HG03139 (cell line): ENCODE results near the gene PTP4A1.
"Not testable (repeated sequence)": the region's sequence is repeated elsewhere in the genome, so short reads cannot be mapped to it uniquely, and the experiment has no call there.

ENCODE experiments used
- ATAC-seq: cut with Tn5 transposase; IDR thresholded peaks from one replicate; pipeline ENCODE4 v1.9.1; 2021; ENCODE audit not compliant: unreplicated experiment

The PTP4A1 gene

DNA sequence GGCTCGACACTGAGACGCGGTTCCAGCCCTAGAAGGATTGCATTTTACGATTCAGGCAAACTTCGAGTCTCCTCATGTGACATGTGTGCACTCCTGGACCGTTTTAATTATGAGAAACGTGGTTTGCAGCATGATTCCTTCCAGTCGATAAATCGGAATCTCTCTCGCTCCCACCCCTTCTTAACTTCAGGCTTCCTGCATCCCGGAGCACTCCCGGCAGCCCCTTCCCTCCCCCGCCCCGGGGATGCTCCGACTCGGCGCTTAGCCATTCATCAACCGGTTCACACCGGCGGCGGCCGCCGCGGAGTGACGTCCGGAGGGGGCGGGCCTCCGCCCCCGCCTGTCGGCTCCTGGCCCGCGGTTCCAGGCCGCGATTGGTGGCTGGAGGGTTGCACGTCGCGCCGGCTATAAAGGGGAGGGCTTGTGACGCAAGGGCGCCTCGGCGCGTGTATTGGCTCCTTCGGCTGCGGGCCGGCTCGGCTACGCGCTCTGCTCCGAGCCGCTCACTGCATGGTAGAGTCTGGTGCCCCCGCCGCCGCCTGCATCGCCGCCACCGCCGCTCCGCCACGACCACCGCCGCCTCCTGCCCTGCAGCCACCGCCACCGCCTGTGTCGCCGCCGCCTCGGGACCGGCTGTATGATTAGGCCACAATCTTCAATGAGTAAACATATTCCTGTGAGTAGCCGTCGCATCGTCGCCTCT is at the start of gene PTP4A1, which contains the start of gene LOC128125822:
PTP4A1 (plus strand) TSS at position 437 of the 703 bp plus-strand sequence. CDS start 4,401 bp downstream, outside the sequence.
LOC128125822 (plus strand) TSS at position 437 of the 703 bp plus-strand sequence.
- ATAC-seq, result peak; percentile 86

DNA sequence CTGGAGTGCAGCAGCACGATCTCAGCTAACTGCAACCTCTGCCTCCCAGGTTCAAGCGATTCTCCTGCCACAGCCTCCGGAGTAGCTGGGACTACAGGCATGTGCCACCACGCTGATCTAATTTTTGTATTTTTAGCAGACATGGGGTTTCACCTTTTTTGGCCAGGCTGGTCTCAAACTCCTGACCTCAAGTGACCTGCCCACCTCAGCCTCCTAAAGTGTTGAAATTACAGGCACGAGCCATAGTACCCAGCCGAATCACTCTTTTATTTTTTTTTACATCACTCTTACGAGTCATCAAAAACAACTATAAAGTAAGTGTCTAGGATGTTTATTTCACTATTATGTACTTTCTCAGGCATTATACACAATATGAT is 49.4 kb upstream of the PTP4A1 start:
- ATAC-seq, result not testable (repeated sequence)

DNA sequence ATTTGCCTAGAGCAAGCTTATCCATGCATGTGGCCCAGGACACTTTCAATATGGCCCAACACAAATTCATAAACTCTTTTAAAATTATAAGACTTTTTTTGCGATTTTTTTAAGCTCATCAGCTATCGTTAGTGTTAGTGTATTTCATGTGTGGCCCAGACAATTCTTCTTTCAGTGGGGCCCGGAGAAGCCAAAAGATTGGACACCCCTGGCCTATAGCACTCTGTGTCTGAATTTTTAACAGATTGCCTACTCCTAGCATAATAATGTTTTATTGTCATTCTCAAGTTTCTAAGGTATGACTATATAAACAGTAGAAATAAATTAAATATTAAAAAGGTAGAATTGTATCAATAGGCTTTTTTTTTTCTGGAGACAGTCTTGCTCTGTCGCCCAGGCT is 48.6 kb upstream of the PTP4A1 start:
- ATAC-seq, result no peak

DNA sequence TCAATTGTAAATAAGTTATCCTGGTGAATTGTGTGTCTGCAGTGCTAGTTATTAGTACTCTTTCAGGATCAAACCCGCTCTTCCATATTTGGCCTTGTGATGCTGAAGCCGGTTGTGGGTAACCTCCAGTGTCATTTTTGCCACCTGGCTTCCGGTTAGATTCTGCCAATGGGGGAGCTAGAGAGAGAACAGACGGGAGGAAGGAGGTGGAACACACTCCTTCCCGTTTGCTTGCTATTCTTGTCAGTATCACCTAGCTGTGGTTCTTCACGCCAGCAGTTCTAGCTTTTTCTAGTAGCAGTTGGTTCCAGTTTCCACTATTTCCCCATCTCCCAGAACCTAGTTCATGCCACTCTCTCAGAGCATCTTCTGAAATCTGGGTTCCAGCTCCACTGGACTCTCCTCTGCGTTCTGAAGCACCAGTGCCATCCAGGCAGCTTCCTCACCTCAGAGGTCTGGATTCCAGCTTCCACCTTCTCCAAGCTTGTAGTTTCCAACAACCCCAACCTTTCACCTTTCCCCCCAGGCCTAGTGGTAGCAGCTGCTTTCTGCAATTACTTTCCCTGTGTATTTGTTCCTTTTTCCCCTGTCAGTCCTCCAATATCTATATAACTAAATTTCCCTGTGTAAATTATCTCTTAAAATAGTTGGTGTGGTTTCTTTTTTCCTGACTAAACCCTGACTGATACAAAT is 46.9 kb upstream of the PTP4A1 start:
- no peak for ATAC-seq

DNA sequence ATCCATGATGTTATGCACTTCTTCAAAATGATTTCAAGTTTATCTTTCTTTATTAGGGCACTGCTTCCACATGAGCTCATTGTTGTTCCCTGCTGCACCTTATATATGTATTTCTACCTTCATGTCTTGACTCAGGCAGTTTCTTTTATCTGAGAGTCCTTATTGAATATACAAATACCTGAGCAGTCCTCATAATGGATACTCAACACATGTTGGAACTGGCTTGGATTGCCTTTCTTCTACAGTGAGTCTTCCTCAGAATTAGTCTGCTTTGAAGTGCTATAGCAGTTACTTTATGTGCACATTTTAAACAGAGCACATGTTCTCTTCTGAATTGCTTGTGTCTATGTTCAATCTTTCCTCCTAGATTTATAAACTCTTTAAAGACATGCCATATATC is 45.3 kb upstream of the PTP4A1 start:
- no peak for ATAC-seq

DNA sequence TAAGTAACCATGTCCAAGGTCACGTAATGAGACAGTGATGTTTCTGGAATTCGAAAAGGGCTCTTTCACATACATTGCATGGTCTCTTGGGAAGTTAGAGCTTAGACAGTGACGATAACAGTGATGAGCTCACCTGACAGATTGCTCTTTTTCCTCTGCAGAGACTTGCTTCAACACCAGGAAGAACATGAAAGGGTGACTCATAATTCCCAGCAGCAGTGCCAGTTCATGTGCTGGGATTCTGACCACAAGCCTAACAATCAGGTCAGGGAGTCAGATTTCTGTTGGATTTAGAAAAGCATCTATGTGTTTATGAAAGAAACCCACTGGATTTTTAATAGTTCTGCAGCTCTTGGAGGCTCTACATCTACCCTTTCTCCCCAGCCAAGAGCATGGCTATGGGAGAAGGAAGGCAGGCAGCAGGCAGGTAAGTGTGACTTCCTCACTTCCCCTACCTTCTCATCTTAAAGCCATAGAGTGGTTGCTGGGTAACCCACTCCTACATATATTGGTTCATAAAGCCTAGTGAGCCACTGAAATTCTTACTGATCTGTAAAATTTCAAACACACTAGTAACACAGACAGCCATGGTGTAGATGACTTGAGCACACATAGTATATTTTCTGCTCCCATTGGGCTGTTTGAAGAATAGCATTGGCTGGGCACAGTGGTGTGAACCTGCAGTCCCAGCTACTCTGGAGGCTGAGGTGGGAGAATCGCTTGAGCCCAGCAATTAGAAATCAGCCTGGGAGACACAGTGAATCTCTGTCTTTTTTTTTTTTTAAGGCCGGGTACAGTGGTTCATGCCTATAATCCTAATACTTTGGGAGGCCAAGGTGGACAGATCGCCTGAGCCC is 44.4 kb upstream of the PTP4A1 start:
- ATAC-seq, result no peak

DNA sequence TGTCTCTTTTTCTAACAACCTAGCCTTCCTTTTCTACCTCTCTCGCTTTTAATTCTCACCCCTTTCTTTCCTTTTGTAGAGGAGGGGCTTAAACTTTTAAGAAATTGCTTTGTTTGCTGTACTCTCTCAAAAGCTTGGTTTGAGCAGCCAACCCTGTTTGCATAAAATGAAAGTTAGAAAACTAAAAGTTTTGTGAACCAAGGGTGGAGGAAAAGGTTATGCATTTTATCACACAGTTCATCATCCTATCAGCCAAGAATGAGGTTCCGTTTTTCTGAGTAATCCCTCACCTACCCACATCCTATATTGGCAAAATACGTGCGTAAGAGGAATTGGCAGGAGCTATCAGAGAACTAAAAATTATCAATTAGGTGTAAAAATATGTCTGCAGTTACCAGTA is 42.8 kb upstream of the PTP4A1 start:
- no peak for ATAC-seq

DNA sequence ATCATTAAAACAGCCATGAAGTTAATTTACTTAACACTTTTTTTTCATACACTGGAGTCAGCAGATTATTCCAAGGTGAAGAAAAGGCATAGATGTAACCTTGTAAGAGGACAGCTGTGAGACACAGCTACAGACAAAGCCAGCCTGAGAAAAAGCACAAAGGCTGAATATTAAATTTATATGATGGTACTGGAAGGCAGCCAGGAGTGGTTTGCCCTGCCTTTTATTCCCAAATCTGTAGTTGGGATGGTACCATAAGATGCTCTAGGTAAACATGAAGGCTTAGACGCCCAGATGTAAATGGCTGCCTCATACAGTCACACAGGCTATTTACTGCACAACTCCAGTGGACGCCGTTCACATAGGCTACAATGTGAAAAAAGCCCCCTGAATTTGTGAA is 42.1 kb upstream of the PTP4A1 start:
- no peak for ATAC-seq

DNA sequence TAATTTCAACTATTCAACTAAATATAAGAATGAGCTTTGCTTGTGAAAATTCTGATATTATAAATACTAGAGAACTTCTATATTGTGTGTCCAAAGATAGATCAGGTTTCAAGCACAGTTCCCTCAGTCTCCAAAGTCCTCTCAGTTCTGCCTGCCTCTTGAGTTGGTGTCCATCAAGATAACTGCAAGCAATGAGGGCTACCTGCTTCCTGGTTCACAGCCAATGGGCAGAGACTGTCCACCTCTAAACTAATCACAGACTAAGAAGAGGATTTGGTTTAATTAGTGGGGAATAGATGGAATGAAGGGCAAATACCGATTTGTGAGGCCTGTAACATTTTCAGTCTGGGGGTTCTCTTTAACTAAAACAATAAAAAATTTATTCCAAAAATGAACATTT is 41.3 kb upstream of the PTP4A1 start:
- ATAC-seq, result no peak

DNA sequence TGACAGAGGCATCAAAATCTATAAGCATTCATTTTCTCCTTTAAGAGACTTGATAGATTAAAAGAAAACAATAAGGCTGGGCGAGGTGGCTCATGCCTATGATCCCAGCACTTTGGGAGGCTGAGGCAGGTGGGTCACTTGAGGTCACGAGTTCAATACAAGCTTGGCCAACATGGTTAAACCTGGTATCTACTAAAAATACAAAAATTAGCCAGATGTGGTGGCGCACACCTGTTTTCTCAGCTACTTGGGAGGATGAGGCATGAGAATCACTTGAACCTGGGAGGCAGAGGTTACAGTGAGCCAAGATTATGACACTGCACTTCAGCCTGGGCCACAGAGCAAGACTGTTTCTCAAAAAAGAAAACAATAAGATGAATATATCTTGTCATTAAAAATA is 39.3 kb upstream of the PTP4A1 start:
- no peak for ATAC-seq

DNA sequence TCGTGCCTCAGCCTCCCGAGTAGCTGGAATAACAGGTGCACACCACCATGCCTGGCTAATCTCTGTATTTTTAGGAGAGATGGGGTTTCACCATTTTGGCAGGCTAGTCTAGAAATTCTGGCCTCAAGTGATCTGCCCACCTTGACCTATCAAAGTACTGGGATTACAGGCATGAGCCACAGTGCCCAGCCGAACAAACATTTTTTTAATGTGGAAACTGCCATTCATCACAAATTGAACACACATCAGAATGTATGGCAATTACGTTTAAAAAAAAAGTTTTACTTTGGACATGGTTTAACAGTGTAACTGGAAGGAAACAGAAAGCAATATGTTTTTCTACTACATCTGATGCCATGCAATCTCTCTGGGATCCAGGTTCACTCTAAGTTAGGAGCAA is 38.3 kb upstream of the PTP4A1 start:
- no peak for ATAC-seq

DNA sequence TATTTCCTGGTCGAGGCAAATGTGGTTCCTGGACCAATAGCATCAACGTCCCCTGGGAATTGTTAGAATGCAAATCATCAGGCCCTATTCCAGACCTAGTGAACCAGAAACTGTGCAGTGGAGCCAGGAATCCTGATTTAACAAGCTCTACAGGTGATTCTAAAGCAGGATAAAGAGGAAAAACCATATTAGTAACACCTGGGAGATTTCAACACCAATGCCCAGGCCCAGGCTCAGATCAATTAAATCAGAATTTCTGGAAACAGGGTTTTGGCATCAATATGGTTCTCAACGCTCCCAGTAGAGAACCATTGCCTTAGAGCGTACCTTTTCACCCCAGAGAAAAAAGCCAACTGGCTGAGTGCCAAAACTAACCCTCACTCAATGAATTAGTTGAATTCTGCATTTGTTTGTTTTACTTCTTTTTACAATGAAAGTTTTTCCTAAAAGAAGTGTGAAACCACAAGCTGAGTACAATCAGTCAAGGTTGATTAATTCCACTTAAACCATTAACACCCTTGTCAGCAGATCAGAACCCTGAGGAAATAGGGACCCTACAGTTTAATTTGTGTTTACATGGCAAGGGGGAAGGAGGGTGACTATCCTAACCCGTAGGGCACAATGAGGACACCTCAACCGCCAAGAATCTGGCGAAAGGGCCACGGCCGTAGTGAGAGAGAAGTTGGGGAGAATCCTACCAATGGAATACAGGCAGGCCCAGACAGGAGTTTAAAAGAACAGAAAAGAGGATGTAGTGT is 34.9 kb upstream of the PTP4A1 start:
- no peak for ATAC-seq

DNA sequence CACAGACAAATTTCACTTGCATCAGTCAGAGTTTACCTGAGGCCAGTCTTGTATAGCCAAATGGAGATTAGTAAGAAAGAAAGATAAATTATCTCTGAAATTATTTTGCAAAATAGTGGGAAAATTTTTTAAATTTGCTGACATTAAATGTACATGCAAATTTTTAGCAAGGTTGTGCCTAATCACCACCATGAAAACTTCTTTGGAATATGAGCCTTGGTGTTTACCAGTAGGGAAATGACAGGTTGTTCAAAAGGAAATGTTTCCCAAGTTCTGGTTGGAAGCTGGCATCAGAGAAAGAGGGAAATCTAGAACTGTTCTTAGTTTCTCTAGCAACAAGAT is 34.4 kb upstream of the PTP4A1 start:
- no peak for ATAC-seq

DNA sequence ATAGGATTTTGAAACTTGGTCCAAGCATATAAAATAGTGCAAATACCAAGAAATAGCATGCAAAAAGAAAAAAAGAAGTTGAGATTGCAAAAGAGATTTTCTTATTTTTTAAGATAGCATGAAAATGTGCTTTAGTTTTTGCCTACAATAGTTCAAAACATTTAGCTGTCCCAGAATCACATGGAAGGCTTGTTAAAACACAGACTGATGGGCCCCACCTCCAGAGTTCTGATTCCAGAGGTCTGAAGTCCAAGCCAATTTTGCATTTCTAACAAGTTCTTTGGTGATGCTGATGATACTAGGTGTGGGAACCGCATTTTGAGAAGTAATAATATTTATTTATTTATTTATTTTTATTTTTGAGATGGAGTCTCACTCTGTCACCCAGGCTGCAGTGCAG is 33.7 kb upstream of the PTP4A1 start:
- ATAC-seq, result no peak

DNA sequence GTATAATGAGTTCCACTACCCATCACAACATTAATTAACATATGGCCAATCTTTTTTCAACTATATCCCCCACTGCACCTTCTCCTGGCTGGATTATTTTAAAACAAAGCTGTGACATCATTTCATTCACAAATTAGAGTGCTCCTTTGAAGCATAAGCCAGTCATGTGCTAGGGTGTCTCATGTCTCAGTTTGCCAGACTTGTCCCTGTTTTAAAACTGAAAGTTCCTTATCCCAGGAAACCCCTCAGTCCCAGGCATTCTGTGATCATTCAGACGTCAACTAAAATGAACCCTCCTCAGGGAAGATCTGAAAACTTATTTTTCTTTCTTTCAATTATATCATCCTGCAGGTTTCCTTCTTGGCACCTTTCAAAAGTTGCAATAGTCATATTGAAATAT is 29.3 kb upstream of the PTP4A1 start:
- ATAC-seq, result no peak

DNA sequence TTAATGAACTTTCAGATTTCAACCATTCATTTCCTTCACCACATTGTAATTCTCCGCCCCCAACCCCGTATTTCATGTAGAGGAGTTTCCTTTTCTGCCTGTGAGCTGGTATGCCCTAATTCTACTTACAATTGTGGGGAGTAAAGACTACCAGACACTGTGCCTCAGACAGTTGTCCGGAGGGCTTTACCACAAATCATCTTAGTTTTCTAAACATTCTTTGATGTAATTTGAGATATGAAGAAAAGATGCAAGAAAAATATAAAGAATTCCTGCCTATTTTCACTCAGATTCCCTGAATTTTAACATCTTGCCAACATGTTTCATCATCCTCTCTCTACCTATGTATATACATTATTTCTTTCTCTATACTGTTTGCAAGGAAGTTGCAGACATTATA is 28.3 kb upstream of the PTP4A1 start:
- no peak for ATAC-seq

DNA sequence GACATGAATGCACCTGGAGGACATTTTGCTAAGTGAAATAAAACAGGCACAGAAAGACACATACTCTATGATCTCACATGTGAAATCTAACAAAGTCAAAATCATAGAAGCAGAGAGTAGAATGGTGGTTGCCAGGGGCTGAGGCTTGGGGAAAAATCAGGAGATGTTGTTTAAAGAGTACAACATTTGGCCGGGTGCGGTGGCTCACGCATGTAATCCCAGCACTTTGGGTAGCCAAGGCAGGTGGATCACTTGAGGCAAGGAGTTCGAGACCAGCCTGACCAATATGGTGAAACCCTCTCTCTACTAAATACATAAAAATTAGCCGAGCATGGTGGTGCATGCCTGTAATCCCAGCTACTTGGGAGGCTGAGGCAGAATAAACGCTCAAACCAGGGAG is 26.0 kb upstream of the PTP4A1 start:
- ATAC-seq, result no peak

DNA sequence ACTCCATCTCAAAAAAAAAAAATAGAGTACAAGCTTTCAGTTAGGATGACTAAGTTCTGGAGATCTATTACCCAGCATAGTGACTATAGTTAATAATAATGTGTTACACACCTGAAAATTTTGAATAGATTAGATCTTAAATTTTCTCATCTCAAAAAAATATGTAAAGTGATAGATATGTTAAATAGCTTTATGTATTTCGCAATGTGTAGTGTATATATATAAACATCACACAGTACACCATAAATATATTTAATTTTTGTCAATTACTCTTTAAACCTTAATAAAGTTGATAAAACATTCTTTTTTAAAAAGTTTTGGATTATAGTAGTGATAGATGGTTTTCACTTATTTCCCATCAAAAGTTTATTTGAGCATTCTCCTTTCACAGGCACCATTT is 25.6 kb upstream of the PTP4A1 start:
- ATAC-seq, result no peak

DNA sequence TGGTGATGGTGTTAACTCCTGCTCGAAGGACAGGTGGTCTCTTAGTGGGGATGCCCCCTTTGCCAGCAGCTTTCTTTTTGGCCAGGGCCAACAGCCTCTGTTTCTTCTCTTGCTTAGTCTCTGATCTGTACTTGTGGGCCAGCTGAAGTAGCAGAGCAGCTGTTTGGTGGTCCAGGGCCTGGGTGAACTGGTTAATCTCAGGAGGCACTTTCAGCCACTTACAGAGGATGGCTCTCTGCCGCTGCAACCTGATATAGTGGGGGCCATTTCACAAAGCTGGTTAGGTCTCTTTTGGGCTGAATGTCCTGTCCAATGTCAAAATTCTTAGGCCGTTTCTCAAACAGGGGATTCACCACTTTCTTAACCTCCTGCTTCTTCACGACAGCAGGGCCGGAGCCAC is 23.2 kb upstream of the PTP4A1 start:
- ATAC-seq, result no peak

DNA sequence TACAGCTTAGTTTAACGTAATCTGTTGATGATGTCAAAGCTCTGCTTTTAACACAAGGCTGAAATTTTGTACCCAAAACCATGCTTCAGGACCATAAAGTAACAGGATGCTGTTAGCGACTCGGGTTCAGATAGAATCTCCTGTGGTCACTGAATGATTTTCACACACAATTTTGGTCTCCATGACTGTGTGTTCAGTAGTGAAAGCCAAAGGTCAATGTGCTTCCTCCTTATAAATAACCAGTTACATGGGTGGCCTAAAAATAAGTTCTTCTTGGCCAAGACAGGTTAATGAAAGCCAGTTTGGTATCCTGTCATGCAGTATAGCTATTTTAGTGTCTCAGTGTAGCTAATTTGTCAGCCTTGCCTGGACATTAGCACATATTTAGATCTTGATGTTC is 19.1 kb upstream of the PTP4A1 start:
- ATAC-seq, result peak; percentile 98

DNA sequence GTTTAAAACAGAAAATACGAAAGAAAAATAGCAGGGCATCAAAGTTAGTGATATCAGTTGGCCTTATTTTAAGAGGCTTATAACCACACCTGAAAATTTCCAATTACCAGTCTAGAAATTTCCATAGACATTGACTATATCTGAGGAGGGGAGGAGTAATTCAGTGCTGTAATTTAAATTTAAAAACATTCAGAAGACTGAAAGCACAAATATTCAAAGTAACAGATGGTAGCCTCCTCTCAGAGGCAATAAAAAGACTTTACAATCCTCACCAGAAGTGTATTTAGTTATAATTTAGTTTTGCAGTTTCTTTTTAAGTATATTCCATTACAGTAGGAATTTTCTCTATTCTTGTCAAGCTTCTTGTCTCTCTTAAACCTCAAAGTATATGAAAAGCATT is 18.4 kb upstream of the PTP4A1 start:
- no peak for ATAC-seq
